H1 (cell line): ENCODE measurements around the gene GCSH. TPM values are rescaled to one million over a fixed set of nuclear protein-coding genes. Genes with fewer than 3 reads are reported as not detected.

Experiments
- CTCF ChIA-PET: fragments of 300-600 bp; sonication (Branson Sonifier 250); formaldehyde crosslinking; loops from one replicate; lab custom pipeline; 2021; ENCODE audit not compliant: partially characterized antibody; lab: Charles Lee
- POLR2A ChIA-PET: fragments of 300-600 bp; sonication (Branson Sonifier 250); formaldehyde crosslinking; loops from one replicate; lab custom pipeline; 2021; ENCODE audit warnings: inconsistent platforms; ENCODE audit not compliant: partially characterized antibody; lab: Charles Lee
- DNase-seq, 2 experiments: peaks; one replicate each; pipeline versions ENCODE4 v3.0.0 to v3.0.0-alpha.2; 2010 to 2022; ENCODE audit warnings: low spot score in 2 of 2, low read depth in 1 of 2, mixed read lengths in 1 of 2
- FAIRE-seq: peaks from 2 replicates; lab custom pipeline; 2011; peaks lifted over from hg19 to GRCh38; lab: Jason Lieb, UNC
- H2AFZ ChIP-seq: 2 replicates; pipeline ENCODE4 v1.8.1; 2012; ENCODE audit warnings: low read length, inconsistent platforms
- H2AK5ac ChIP-seq: 2 replicates; pipeline ENCODE4 v1.6.1; 2013; ENCODE audit warnings: low read depth, low read length
- H2BK120ac ChIP-seq: replicated peaks from 2 replicates; pipeline ENCODE3; 2013; ENCODE audit warnings: low read depth, low read length, inconsistent platforms
- H2BK12ac ChIP-seq: 2 replicates; pipeline ENCODE4 v1.6.1; 2013; ENCODE audit warnings: low read depth, low read length
- H2BK15ac ChIP-seq: 2 replicates; pipeline ENCODE4 v1.6.1; 2013; ENCODE audit warnings: low read length
- H2BK20ac ChIP-seq: 2 replicates; pipeline ENCODE4 v1.6.1; 2013; ENCODE audit warnings: low read length
- H2BK5ac ChIP-seq: 2 replicates; pipeline ENCODE4 v1.6.1; 2013; ENCODE audit warnings: low read depth, low read length
- H3K14ac ChIP-seq: 2 replicates; pipeline ENCODE4 v1.6.1; 2013; ENCODE audit warnings: inconsistent platforms; ENCODE audit not compliant: insufficient read length
- H3K18ac ChIP-seq: 2 replicates; pipeline ENCODE4 v1.6.1; 2013; ENCODE audit warnings: low read length; ENCODE audit errors: extremely low read depth
- H3K23ac ChIP-seq: 2 replicates; pipeline ENCODE4 v1.6.1; 2013; ENCODE audit warnings: inconsistent platforms; ENCODE audit not compliant: insufficient read length
- H3K23me2 ChIP-seq: 2 replicates; pipeline ENCODE4 v1.6.1; 2013; ENCODE audit warnings: low read depth, low read length
- H3K27ac ChIP-seq: 2 replicates; pipeline ENCODE4 v1.6.1; 2011; ENCODE audit warnings: low read depth, low read length, inconsistent platforms
- H3K27me3 ChIP-seq, 4 experiments: replicated peaks in 1 of 4; 1 replicate in 1 of 4; 2 replicates in 3 of 4; pipeline versions ENCODE4 v1.6.1 to v1.8.1; 2011 to 2013; ENCODE audit warnings: low read length in 3 of 4, mild to moderate bottlenecking in 3 of 4, inconsistent platforms in 2 of 4, mixed read lengths in 2 of 4, moderate library complexity in 1 of 4; ENCODE audit not compliant: control insufficient read depth in 3 of 4, insufficient read depth in 3 of 4; ENCODE audit errors: extremely low read depth in 1 of 4
- H3K36me3 ChIP-seq, 4 experiments: 2 replicates each; pipeline versions ENCODE4 v1.6.1 to v1.8.1; 2011 to 2013; ENCODE audit warnings: mild to moderate bottlenecking in 4 of 4, low read length in 3 of 4, moderate library complexity in 2 of 4, control low read depth in 1 of 4, inconsistent platforms in 1 of 4; ENCODE audit not compliant: insufficient read depth in 4 of 4, control insufficient read depth in 2 of 4
- H3K4ac ChIP-seq: replicated peaks from 2 replicates; pipeline ENCODE3; 2013; ENCODE audit warnings: low read length, low read depth, mixed read lengths, inconsistent platforms; ENCODE audit not compliant: insufficient read length
- H3K4me1 ChIP-seq, 4 experiments: replicated peaks in 1 of 4; 1 replicate in 1 of 4; 2 replicates in 3 of 4; pipeline versions ENCODE4 v1.6.1 to v1.8.1; 2011 to 2013; ENCODE audit warnings: low read length in 3 of 4, inconsistent platforms in 2 of 4, mixed read lengths in 1 of 4; ENCODE audit not compliant: insufficient read depth in 4 of 4, control insufficient read depth in 3 of 4
- H3K4me2 ChIP-seq, 2 experiments: 2 replicates each; pipeline versions ENCODE4 v1.6.1 to v1.8.1; 2011 to 2013; ENCODE audit warnings: low read depth in 2 of 2, low read length in 2 of 2, control low read depth in 1 of 2, inconsistent platforms in 1 of 2, mild to moderate bottlenecking in 1 of 2; ENCODE audit not compliant: insufficient read depth in 1 of 2
- H3K4me3 ChIP-seq, 4 experiments: fragments of 200-600, 300-600 bp in 1 of 4; sonication (generic), shearing (Covaris generic), sonication (Bioruptor Twin) in 1 of 4; 2 replicates each; pipeline versions ENCODE4 v1.5.1 to v1.8.1; 2011 to 2016; ENCODE audit warnings: low read length in 4 of 4, low read depth in 3 of 4, control low read depth in 2 of 4, inconsistent platforms in 2 of 4, mild to moderate bottlenecking in 2 of 4, mixed read lengths in 1 of 4, moderate library complexity in 1 of 4; ENCODE audit not compliant: insufficient read depth in 2 of 4; ENCODE audit errors: extremely low read depth in 1 of 4
- H3K56ac ChIP-seq: replicated peaks from 2 replicates; pipeline ENCODE3; 2013; ENCODE audit warnings: low read depth, mild to moderate bottlenecking, mixed read lengths, low read length, inconsistent platforms; ENCODE audit not compliant: insufficient read length
- H3K79me1 ChIP-seq: 2 replicates; pipeline ENCODE4 v1.6.1; 2013; ENCODE audit warnings: low read depth, low read length, control low read depth
- H3K79me2 ChIP-seq, 2 experiments: 2 replicates each; pipeline versions ENCODE4 v1.6.1 to v1.8.1; 2012 to 2013; ENCODE audit warnings: low read length in 2 of 2, mild to moderate bottlenecking in 2 of 2, inconsistent platforms in 1 of 2; ENCODE audit not compliant: insufficient read depth in 2 of 2, control insufficient read depth in 1 of 2
- H3K9ac ChIP-seq, 4 experiments: replicated peaks in 1 of 4; 1 replicate in 1 of 4; 2 replicates in 3 of 4; pipeline versions ENCODE4 v1.6.1 to v1.8.1; 2011 to 2013; ENCODE audit warnings: low read depth in 3 of 4, low read length in 3 of 4, control low read depth in 2 of 4, mild to moderate bottlenecking in 2 of 4, moderate library complexity in 2 of 4, inconsistent platforms in 1 of 4; ENCODE audit errors: extremely low read depth in 1 of 4
- H3K9me3 ChIP-seq, 2 experiments: 2 replicates each; pipeline versions ENCODE4 v1.6.1 to v1.8.1; 2012 to 2013; ENCODE audit warnings: mild to moderate bottlenecking in 2 of 2, moderate library complexity in 2 of 2, control low read depth in 1 of 2, inconsistent platforms in 1 of 2, low read depth in 1 of 2, low read length in 1 of 2, mixed read lengths in 1 of 2; ENCODE audit not compliant: insufficient read depth in 2 of 2
- H4K20me1 ChIP-seq, 2 experiments: replicated peaks in 1 of 2; 2 replicates each; pipeline versions ENCODE3 to v1.8.1; 2011 to 2013; ENCODE audit warnings: inconsistent platforms in 2 of 2, low read length in 2 of 2, mild to moderate bottlenecking in 1 of 2; ENCODE audit not compliant: insufficient read depth in 2 of 2, control insufficient read depth in 1 of 2
- H4K5ac ChIP-seq: 2 replicates; pipeline ENCODE4 v1.6.1; 2013; ENCODE audit warnings: low read length, low read depth, mixed read lengths, inconsistent platforms; ENCODE audit not compliant: insufficient read length
- H4K8ac ChIP-seq: 2 replicates; pipeline ENCODE4 v1.8.0; 2013; ENCODE audit warnings: mild to moderate bottlenecking, moderate library complexity, low read length, inconsistent platforms; ENCODE audit not compliant: insufficient read depth; ENCODE audit errors: extremely low read depth
- H4K91ac ChIP-seq: replicated peaks from 2 replicates; pipeline ENCODE3; 2013; ENCODE audit warnings: low read length, mixed read lengths, inconsistent platforms; ENCODE audit not compliant: insufficient read length
- EGR1 ChIP-seq: IDR thresholded peaks from 2 replicates; pipeline ENCODE4 v1.6.1; 2011; ENCODE audit warnings: low read depth, low read length, borderline replicate concordance
- EZH2 ChIP-seq: fragments of 200-600 bp; sonication (generic); IDR thresholded peaks from 2 replicates; pipeline ENCODE4 v1.7.1; 2012; ENCODE audit warnings: low read depth, mild to moderate bottlenecking, moderate library complexity, low read length, inconsistent platforms; ENCODE audit not compliant: severe bottlenecking
- FOSL1 ChIP-seq: IDR thresholded peaks from 2 replicates; pipeline ENCODE4 v1.6.1; 2011; ENCODE audit warnings: mild to moderate bottlenecking, low read depth, low read length, moderate library complexity; ENCODE audit not compliant: insufficient read depth
- SUZ12 ChIP-seq: fragments of 200-600 bp; sonication (generic); IDR thresholded peaks from 2 replicates; pipeline ENCODE4 v1.6.1; 2012; ENCODE audit warnings: mild to moderate bottlenecking, inconsistent platforms, low read length, moderate library complexity, mixed read lengths
- TCF12 ChIP-seq: IDR thresholded peaks from 2 replicates; pipeline ENCODE4 v1.6.1; 2011; ENCODE audit warnings: low read depth, mild to moderate bottlenecking, low read length
- WGBS, 2 experiments: shearing (Covaris generic) in 1 of 2; methylation state at CpG; one replicate each; pipeline versions ENCODE4 v1.1.6 to v1.1.7; 2013 to 2015; ENCODE audit warnings: low lambda C conversion rate in 2 of 2, mixed read lengths in 2 of 2, inconsistent platforms in 1 of 2, low coverage in 1 of 2, missing lambda C conversion rate in 1 of 2; ENCODE audit not compliant: insufficient replicate concordance in 2 of 2, insufficient coverage in 1 of 2, insufficient read length in 1 of 2; ENCODE audit errors: extremely low coverage in 1 of 2, missing lambda C conversion rate in 1 of 2; 5-methylcytosine and 5-hydroxymethylcytosine counted together
- polyA plus RNA-seq, 7 experiments: library from polyadenylated mRNA; depleted of rRNA in 3 of 7; stranded (reverse) in 5 of 7; unstranded in 2 of 7; fragments of >200 nt in 5 of 7; fragments of 200-250 nt in 2 of 7; gene quantifications; 1 replicate in 5 of 7; 2 replicates in 1 of 7; 4 replicates in 1 of 7; pipeline versions ENCODE4 v1.2.1 to v1.2.3, GENCODE V29; 2011 to 2013; ENCODE audit warnings: missing spikeins in 2 of 7, mixed read lengths in 2 of 7
- total RNA-seq: library from RNA; stranded (reverse); fragmentation: NEBNext Ultra II Directional; extraction: Animal tissue kit (Norgen Biotek cat#: 25700); gene quantifications from 2 replicates; pipeline ENCODE4 v1.2.1, GENCODE V29; 2021
- TF ChIP-seq, protein P1 (sequence below): IDR thresholded peaks from 2 replicates; pipeline ENCODE4 v1.6.1; 2012; ENCODE audit warnings: inconsistent platforms

The GCSH gene
- total and polyA plus RNA-seq, 2 of the 8 experiments (the other 6 are each of a cell fraction or from before 2014, with no cell fraction given) = 28.2 to 108 TPM

DNA sequence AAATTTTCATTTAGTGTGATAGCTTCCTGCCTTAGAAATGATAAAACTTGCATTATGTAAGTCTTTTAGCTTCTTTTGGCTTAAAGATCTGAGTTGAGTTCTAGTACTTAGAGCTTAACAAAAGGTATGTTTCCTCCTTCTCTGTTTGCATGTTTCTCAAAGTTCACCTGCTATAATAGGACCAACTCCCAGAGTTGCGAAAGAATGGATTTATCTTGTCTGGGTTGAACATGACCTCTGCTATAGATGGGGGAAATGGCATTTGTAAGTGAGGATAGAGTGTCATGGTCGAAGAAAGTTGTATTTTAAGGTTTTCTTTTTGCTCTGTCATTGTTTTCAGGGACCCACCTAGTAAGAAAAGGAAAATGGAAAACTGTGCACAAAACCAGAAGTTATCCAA is 53.4 kb downstream of the GCSH start:
- no peak overlapping the region for H3K4me3 ChIP-seq
- H3K27me3 ChIP-seq = no peaks in the 10 kb centered on the region
- H2AFZ ChIP-seq = no peak overlapping the region
- ChIA-PET POLR2A (interaction anchor here (2.1 kb wide), 1 partner anchor 31 kb away, joined by 5 read pairs; no protein-coding TSS in a partner anchor), CTCF (interaction anchor here (0.7 kb wide), 1 partner anchor 46 kb away, joined by 3 read pairs; no protein-coding TSS in a partner anchor)
- H4K5ac ChIP-seq = no peak overlapping the region
- no peak overlapping the region for H3K56ac ChIP-seq
- no peak overlapping the region for H2BK5ac ChIP-seq
- H2BK20ac ChIP-seq = no peak overlapping the region
- no peak overlapping the region for H2BK120ac ChIP-seq
- no peak overlapping the region for H4K91ac ChIP-seq
- H3K9me3 ChIP-seq = no peaks in the 10 kb centered on the region
- H3K79me1 ChIP-seq = peaks cover 3% of the 10 kb centered on the region; the same call in 1 of the 2 replicates
- no peak for TF ChIP-seq SUZ12
- TF ChIP-seq TCF12 = no peak
- TF ChIP-seq, protein P1, sequence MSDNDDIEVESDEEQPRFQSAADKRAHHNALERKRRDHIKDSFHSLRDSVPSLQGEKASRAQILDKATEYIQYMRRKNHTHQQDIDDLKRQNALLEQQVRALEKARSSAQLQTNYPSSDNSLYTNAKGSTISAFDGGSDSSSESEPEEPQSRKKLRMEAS = no peak
- TF ChIP-seq EGR1 = no peak
- no peak for TF ChIP-seq EZH2
- TF ChIP-seq FOSL1 = no peak
- FAIRE-seq (no peak), DNase-seq (no peak)
- peaks cover 2 to 8% of the 10 kb centered on the region in 2 experiments for H4K20me1 ChIP-seq
- H2BK15ac ChIP-seq = no peak overlapping the region
- peaks cover 14 to 61% (median 45%) of the 10 kb centered on the region in 4 experiments for H3K36me3 ChIP-seq
- 88% methylated on average over 2 of the region's 2 CpGs; no CpG with 5 or more reads in 1 of the 2 experiments for WGBS, 2 experiments
- H3K9ac ChIP-seq = no peak overlapping the region
- H3K14ac ChIP-seq = no peak overlapping the region
- H3K79me2 ChIP-seq = peaks cover 0 to 31% of the 10 kb centered on the region in 2 experiments; a peak in 2 of 4 replicates
- H4K8ac ChIP-seq = no peak overlapping the region
- no peak overlapping the region for H3K4me2 ChIP-seq
- H2AK5ac ChIP-seq = no peak overlapping the region
- H3K18ac ChIP-seq = no peak overlapping the region
- no peaks in the 10 kb centered on the region for H3K4me1 ChIP-seq
- H3K27ac ChIP-seq = no peak overlapping the region
- H3K4ac ChIP-seq = no peak overlapping the region
- H3K23ac ChIP-seq = no peak overlapping the region
- no peak overlapping the region for H2BK12ac ChIP-seq
- H3K23me2 ChIP-seq = no peaks in the 10 kb centered on the region; the same call in 1 of the 2 replicates
